Measurements from ENCODE around the gene ECHS1.
"Not testable (repeated sequence)": the region's sequence is repeated elsewhere in the genome, so short reads cannot be mapped to it uniquely, and the experiment has no call there.

The ECHS1 gene

DNA sequence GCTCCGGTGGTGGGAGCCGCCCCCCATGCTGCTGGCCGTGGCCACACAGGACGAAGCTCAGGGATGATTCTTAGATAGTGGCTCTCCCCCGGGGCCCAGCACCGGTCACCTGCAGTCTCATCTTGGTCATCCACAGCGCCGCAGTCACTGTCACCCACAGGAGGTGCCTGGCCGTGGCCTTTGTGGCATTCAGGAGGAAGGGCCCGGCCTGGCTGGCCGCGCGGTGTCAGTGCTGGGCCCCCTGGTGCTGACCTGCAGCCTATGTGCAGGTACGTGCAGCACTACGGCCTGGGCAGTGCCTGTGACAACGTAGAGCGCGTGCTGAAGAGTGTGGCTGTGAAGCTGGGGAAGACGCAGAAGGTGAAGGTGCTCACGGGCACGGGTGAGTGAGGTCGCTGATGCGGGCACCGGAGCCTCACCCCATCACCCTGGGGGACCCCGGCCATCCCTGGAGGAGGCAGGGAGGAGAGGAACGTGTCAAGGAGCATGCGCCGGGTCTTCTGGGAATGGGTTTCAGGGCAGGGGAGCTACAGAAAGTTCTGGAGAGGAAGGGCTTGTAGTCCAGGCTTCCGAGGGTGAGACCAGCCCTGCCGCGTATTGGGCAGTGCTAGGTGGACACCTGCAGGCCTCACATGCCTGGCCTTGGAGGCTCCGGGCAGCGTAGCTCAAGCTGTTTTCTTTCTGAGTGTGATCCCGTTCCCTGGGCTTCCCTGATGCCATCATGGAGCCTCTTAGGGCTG, 46.2 kb upstream of the ECHS1 start:
- H3K27me3 ChIP-seq (replicated peaks; ENCODE audit: control insufficient read depth, insufficient read depth, low read length): no peaks in the 10 kb centered on the region
- no peak overlapping the region for H3K4me3 ChIP-seq (replicated peaks; ENCODE audit: low read depth, low read length)
- DNase-seq (ENCODE audit: extremely low read depth, insufficient read length): no peak
- peaks cover 9% of the 10 kb centered on the region for H3K36me3 ChIP-seq (ENCODE audit: control insufficient read depth, insufficient read depth, low read length)
- TF ChIP-seq, protein P1, sequence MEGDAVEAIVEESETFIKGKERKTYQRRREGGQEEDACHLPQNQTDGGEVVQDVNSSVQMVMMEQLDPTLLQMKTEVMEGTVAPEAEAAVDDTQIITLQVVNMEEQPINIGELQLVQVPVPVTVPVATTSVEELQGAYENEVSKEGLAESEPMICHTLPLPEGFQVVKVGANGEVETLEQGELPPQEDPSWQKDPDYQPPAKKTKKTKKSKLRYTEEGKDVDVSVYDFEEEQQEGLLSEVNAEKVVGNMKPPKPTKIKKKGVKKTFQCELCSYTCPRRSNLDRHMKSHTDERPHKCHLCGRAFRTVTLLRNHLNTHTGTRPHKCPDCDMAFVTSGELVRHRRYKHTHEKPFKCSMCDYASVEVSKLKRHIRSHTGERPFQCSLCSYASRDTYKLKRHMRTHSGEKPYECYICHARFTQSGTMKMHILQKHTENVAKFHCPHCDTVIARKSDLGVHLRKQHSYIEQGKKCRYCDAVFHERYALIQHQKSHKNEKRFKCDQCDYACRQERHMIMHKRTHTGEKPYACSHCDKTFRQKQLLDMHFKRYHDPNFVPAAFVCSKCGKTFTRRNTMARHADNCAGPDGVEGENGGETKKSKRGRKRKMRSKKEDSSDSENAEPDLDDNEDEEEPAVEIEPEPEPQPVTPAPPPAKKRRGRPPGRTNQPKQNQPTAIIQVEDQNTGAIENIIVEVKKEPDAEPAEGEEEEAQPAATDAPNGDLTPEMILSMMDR (IDR thresholded peaks at IDR 0.05; ENCODE audit: insufficient read depth, low read length, poor library complexity, severe bottlenecking): no peak

DNA sequence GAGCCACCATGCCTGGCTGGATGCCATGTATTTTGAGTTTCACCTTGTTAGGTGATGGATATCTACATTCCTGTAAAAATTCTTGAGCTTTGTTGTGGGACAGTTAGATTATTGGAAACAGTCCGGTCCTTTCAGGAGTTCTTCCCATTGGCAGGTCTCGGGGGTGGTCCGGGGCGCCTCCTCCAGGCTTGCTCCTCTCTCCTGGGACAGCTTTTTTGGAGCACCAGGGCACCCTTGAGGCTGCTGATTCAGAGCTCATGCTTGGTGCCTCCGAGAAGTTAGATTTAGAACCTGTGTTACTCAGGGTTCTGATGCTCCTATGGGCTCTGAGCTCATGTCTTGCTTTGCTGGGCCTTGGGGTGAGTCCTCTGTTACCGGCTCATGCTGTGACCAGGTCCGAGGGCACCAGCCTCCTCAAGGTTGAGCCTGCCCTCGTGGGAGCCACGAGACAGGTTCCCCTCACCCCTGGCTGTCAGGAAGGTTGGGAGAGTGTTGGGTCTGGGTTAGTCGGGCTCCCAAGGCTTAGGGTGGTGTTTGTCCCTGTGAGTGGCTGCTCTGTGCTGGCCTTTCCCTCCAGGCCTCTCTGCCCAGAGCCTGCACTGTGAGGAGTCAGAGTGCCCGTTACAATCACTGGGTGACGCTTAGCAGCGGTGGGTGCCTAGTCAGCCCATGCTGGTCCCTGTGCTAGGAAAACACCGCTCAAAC, 45.3 kb upstream of the ECHS1 start:
- no peaks in the 10 kb centered on the region for H3K27me3 ChIP-seq (replicated peaks; ENCODE audit: control insufficient read depth, insufficient read depth, low read length)
- TF ChIP-seq, protein P1 (IDR thresholded peaks at IDR 0.05; ENCODE audit: insufficient read depth, low read length, poor library complexity, severe bottlenecking): no peak
- H3K36me3 ChIP-seq (ENCODE audit: control insufficient read depth, insufficient read depth, low read length): peaks cover 9% of the 10 kb centered on the region
- no peak overlapping the region for H3K4me3 ChIP-seq (replicated peaks; ENCODE audit: low read depth, low read length)
- DNase-seq (ENCODE audit: extremely low read depth, insufficient read length): no peak

DNA sequence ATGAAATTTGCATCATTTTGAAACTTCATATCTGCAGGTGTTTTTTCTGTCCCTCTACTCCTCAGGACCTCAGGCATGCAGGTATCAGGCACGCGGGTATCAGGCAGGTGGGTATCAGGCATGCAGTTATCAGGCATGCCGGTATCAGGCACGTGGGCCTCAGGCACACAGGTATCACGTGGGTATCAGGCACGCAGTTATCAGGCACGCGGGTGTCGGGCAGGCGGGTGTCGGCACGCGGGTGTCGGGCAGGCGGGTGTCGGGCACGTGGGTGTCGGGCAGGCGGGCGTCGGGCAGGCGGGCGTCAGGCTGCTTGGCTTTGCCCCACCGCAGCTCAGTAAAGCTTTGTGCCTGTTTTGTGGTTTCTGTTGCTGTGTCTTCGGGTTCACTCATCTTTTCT, 42.6 kb upstream of the ECHS1 start:
- peaks cover 9% of the 10 kb centered on the region for H3K36me3 ChIP-seq (ENCODE audit: control insufficient read depth, insufficient read depth, low read length)

DNA sequence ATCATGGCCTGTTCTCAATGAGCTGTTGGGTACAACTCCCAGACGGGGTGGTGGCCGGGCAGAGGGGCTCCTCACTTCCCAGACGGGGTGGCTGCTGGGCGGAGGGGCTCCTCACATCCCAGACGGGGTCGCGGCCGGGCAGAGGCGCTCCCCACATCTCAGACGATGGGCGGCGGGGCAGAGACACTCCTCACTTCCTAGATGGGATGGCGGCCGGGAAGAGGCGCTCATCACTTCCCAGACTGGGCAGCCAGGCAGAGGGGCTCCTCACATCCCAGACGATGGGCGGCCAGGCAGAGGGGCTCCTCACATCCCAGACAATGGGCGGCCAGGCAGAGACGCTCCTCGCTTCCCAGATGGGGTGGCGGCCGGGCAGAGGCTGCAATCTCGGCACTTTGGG, 41.2 kb upstream of the ECHS1 start:
- H3K36me3 ChIP-seq (ENCODE audit: control insufficient read depth, insufficient read depth, low read length); H3K27me3 ChIP-seq (replicated peaks; ENCODE audit: control insufficient read depth, insufficient read depth, low read length); H3K4me3 ChIP-seq (replicated peaks; ENCODE audit: low read depth, low read length); DNase-seq (ENCODE audit: extremely low read depth, insufficient read length): not testable (repeated sequence)

More for the DNA sequence above, 42.6 kb upstream of the ECHS1 start:
- H3K27me3 ChIP-seq (replicated peaks; ENCODE audit: control insufficient read depth, insufficient read depth, low read length): no peaks in the 10 kb centered on the region
- TF ChIP-seq, protein P1 (IDR thresholded peaks at IDR 0.05; ENCODE audit: insufficient read depth, low read length, poor library complexity, severe bottlenecking): no peak
- no peak for DNase-seq (ENCODE audit: extremely low read depth, insufficient read length)
- H3K4me3 ChIP-seq (replicated peaks; ENCODE audit: low read depth, low read length): no peak overlapping the region

DNA sequence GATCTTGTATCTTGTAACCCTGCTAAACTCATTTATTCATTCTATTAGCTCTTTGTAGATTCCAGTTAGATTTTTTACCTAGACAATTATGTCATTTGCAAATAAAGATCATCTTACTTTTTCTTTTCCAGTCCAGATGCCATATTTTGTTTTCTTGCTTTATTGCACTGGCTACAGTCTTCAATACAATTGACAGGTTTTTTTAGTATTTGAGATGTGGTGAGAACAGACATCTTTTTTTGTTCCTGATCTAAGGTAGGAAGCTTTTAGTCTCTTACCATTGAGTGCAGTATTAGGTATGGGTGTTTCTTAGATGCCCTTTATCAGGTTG, 39.2 kb upstream of the ECHS1 start:
- no peak for DNase-seq (ENCODE audit: extremely low read depth, insufficient read length)
- Histone ChIP-seq H3K36me3 (ENCODE audit: control insufficient read depth, insufficient read depth, low read length) (no peaks in the 10 kb centered on the region; the same call in none of the 2 replicates), H3K27me3 (replicated peaks; ENCODE audit: control insufficient read depth, insufficient read depth, low read length) (no peaks in the 10 kb centered on the region), H3K4me3 (replicated peaks; ENCODE audit: low read depth, low read length) (no peak overlapping the region)
- TF ChIP-seq, protein P1 (IDR thresholded peaks at IDR 0.05; ENCODE audit: insufficient read depth, low read length, poor library complexity, severe bottlenecking): no peak

DNA sequence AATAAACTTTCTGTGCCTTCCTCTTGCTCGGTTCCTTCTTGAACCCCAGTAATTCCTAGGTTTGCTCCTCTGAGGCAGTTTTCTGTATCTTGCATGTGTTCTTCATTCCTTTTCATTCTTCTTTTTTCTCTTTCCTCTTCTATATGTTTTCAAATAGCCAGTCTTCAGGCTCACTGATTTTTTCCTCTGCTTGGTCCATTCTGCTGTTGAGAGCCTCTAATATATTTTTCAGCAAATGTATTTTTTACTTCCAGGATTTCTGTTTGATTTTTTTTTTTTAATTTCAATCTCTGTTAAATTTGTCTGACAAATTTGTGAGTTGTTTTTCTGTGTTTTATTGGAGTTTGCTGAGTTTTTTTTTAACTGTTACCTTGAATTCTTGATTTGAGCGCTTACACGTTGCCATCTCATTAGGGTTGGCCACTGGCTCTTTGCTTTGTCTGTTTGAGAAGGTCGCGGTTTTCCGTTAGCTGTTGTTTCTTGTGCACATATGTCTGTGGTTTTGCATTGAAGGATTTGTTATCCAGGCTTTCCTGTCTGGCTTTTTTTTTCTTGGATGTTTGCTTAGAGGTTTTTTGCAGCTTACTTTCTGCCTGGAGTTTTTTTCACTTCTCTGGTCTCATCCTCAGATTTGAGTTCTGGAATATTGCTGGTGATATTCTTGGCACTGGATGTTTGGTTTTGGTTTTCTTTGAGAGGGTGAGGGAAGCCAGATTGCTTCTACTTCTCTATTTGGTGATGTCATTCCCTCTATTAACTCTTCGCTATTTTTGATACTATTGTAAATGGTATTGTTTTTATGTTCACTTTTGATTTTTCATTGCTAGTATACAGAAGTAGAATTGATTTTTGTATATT, 38.6 kb upstream of the ECHS1 start:
- TF ChIP-seq, protein P1 (IDR thresholded peaks at IDR 0.05; ENCODE audit: insufficient read depth, low read length, poor library complexity, severe bottlenecking): no peak
- Histone ChIP-seq H3K4me3 (replicated peaks; ENCODE audit: low read depth, low read length) (no peak overlapping the region), H3K36me3 (ENCODE audit: control insufficient read depth, insufficient read depth, low read length) (no peaks in the 10 kb centered on the region; the same call in none of the 2 replicates), H3K27me3 (replicated peaks; ENCODE audit: control insufficient read depth, insufficient read depth, low read length) (no peaks in the 10 kb centered on the region)
- DNase-seq (ENCODE audit: extremely low read depth, insufficient read length): no peak
